Measurements from ENCODE around the gene TFEB.

The TFEB gene

DNA sequence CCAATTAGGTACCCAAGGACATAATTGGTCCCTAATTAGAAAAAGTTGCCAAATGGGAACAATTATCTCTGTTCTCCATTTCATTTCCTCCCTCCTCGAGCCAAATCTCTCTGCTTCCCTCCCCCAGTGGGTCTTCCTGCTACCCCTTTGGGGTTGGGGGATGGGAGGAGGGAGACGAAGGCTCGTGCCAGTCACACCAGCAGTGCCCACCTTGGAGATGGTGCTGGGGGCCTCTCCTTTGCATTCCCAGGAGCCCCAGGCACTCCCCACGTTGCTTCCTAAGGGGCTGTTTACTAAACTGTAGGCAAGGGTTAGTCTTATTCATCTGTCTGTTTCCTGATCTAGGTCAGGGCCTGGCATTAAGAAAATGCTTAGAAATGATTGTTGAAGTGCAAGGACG lies 64.0 kb downstream of the TFEB start:
- no peak for FAIRE-seq

DNA sequence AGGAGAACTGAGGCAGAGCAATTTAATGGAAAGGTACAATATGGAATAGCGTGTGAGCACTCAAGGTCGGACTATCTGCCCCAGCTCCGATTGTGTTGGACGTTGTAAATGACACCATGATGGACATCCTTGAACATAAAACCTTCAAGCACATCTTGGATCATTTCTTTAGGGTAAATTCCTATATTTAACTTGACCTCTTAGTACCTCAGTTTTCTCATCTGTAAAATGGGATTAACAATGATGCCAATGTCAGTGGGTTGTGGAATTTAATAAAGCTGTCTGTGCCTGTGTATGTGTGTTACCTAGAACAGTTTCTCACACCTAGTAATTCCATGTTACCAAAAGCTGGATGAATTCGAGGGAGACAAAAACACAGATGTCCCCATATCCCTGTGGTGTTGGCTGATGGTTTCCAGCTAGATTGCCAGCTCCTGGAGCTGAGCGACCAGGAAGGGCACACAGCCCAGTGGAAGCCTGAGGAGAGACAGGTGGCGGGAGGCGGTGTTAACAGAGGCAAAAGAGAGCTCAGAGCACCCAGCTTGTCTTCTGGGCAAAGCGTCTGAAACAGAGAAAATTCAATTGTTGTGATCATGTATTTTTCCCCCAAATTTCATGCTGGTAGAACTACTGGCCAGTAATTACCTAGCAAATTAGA lies 64.6 kb downstream of the TFEB start:
- FAIRE-seq: no peak

DNA sequence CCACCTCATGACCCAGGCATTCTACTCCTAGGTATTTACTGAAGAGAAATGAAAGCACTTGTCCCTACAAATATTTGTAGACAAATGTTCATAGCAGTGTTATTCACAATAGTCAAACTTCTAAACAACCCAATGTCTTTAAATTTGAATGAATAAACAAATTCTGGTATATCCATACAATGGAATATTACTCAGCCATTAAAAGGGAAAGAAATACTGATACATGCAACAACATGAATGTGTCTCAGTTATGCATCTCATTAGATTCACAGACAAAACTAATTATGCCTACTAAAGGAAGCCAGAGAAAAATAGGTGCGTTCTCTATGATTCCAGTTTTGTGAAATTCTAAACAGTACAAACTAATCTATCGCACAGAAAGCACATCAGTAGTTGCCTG lies 66.4 kb downstream of the TFEB start:
- FAIRE-seq: no peak

DNA sequence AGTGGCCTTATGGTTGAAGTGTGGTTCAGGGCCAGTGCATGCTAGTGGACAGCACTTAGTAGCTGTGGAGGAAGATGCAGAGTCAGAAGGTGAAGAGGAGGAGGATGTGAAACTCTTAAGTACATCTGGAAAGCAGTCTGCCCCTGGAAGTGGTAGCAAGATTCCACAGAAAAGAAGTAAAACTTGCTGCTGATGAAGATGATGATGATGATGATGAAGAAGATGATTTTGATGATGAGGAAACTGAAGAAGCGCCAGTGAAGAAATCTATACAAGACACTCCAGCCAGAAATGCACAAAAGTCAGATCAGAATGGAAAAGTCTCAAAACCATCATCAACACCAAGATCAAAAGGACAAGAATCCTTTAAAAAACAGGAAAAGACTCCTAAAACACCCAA lies 68.2 kb downstream of the TFEB start:
- no peak for FAIRE-seq

DNA sequence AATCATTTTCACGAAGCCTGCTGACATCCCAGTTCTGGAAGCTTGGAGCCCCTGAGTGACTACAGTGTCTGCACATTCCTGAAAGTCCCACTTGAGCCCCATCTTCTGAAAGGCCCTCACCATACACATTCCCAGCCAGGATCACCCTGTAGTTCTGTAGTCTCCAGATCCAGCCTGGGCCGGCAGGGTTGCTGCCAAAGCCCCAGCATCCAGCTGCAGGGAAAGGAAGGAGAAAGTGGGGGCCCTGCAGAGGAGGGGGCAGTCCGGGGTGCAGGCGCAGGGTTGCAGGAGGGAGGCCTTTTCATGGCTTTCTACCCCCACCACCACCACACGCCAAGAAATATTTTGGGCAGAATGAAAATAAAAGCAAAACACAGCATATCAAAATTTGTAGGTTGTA lies 71.1 kb downstream of the TFEB start:
- FAIRE-seq: no peak

DNA sequence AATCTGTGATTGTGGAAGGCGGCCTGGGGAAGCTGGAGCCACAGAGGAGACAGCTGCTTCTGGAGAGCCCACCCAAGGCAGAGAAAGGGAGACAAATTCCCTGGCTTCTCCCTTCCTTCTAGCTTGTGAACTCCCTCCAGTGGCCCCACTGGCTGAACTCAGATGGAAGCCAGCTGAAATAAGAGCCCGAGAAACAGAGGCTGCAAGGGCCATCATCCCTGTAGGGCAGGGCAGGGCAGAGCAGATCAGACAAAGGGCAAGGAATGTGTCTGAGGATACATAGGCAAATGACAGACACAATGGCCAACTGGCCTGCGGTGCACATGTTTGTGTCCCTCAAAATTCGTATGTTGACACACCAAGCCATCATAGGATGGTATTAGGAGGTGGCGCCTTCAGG lies 71.8 kb downstream of the TFEB start:
- no peak for FAIRE-seq

DNA sequence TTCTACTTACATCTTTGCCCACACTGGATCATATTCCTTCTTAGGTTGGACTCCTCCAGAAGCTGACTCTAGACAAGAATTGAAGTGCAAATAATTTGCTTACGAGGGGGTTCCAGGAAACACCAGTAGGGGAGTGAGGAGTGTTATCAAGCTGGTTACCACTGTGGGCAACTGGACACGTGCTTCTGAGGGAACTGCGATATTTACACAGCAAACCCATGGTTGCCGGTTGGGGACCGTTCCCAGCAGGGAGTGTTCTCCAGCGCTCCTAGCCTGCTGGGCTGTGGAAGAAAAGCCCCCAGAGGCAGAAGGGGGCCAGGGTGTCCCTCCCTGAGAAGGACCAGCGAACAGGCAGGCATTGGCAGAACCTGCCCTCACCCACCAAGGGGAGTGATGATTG lies 75.5 kb downstream of the TFEB start:
- FAIRE-seq: no peak

DNA sequence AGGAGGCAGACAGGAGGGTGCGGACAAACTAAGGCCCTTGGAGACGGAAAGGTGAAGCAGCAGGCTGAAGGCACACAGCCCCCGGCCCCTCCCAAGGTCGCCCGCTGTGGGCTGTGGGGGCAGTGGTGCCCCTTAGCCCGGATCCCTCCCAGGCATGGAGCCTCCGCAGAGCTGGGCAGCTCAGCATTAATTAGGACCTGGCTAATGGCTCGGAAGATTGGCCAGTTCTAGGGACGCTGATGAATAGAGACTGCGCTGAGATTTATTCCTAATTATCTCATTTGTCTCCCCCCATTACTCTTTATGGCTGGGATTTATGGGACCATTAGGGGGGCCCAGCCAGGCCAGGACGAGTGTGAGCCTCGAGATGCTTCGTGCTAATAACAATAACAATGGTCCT lies 76.8 kb downstream of the TFEB start:
- FAIRE-seq: no peak

DNA sequence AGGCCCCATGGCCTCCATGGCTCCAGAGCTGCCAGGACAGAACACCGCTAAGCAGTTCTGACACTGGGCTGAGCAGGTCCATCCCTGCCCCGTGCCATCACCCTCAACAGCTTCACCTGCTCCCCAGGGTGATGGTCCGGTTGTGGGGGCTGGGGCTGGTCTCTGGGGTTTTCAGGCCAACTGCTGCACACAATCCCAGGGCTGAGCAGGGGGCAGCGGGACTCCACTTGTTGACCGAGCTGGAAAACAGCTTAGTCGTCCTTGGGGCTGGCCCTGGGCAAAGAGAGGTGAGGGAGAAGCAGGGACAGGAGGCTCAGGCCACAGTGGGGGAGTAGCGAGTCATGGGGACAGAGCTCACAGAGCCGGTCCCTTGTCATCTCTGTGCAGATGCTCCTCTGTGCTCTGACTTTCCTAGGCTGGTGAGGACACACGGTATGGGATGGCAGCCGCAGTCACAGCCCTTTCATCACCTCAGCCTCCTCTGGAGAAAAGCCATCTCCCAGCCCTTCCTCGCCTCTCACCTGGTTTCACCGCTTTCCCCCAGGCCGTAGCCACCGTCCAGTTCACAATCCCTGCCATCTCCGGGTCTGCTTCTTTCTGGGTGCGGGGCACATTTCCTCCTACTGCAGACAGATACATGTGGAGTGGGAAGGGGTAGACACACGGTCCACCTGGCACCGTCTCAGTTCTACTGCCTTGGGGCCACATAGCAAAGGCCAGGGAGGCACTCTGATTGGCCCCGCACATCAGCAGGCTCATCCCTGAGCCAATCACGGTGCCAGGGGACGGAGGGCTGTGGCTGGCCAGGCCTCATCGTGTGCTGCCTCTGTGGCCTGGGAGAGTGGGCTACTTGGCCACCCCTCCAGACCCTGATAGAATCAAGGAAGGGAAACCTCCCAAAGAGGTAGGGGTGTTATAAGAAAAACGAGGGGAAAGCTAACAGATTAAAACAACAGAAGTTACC lies 78.0 kb downstream of the TFEB start:
- no peak for FAIRE-seq

DNA sequence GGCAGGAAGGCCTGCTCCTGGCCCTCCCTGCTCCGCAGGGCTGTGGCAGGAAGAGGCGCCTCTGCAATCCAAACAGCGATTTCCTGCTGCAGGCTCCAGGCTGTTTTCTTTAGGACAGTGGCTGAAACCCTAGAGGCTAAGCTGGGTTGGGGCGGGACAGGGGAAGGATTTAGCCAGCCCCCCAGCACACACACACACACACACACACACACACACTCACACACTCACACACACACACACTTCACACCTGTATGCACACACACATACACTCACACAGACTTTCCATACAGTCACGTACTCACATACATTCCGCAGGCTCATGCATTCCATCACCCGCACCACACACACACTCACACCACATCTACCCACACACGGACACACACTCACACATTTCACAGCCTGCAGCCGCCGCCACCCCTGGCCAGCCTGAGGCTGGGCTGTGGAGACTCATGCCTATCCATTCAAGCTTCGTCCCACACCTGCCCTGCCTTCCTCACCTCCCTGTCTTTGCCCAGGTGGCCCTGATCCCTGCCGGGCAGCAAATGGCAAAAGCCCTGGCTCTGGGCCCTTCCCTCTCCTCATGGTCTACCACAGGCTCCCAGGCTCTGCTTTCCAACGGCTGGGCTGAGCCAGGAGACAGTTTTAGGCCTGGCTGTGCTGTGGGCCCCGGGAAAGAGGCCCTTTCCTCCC lies 79.3 kb downstream of the TFEB start:
- no peak for FAIRE-seq

DNA sequence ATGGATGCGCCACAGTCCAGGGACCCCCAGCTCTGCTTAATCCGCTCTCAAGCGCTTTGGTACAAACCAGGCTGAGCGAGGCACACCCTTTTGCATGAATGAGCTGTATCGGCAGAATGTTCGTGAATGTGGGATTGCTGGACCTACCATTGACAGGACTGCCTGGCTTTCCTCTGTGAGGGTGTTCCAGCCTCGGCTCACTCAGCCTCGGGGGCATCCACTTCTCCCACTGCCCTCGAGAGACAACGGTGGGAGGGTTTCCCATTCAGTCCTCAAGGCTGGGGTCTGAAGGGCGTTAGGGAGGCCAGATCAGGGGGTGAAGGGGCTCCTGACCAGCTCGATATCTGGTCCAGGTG lies 79.8 kb downstream of the TFEB start:
- FAIRE-seq: no peak

DNA sequence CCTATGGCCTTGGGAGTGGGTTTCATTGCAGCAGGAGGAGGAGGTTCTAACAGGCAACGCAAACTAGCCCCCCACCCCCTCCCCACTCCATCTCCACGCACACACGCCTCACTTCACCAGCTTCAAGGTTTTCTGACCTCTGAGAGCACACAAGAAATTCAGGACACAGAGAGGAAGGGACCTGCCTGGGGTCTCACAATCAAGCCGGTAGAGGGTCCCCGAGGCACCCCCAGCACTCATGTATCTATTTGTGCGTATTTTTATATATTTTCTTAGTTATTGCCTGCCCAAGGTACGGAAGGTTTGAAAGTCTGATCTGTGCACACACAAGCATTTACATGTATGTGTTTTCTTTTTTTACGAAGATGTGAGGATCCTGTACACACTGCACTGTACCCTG lies 80.2 kb downstream of the TFEB start:
- FAIRE-seq: no peak

DNA sequence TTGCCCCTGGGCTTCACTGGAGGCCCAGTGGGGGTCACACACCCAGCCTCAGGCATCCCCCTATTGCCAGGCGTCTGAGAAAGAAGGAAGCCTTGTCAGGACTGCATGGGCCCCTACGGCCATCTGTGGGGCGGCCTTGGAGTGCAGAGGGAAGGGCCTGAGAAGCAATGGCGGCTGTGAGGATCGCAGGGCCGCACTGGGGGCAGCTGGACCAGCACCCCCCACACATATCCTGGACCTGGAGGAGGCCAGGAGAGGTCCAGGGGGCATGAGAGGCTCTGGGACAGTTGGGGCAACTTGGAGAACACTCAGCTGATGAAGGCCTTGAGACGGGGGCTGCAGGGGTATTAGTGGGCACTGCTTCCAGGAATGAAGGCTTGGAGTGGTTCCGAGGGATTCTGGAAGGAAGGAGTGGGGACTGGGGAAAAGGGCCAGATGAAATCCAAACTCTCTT lies 80.7 kb downstream of the TFEB start:
- no peak for FAIRE-seq

DNA sequence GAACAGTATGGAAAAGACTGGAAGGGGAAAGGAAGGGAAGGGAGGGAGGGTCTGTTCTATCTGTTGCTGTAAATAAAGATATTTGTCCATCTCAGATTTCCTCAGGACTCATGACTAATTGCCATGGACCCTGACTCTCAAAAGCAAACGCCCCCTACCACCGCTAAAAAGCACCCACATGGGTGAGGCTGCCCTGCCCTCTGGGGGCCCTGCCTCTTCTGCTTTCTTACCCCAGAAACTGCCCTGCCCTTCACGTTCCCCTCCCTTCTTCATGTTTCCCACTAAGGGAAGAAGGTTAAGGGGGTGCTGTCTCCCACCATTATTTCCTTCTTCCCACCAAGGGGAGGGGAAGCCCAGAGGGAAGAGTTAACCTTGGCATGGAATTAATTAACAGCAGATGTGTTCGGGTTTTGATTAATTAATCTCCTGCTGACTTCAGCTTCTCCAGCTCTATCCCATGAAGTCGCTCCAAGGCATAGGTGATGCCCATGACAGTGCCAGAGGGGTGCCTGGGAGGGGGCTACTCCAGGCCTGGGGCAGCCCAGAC lies 81.2 kb downstream of the TFEB start:
- FAIRE-seq: no peak

DNA sequence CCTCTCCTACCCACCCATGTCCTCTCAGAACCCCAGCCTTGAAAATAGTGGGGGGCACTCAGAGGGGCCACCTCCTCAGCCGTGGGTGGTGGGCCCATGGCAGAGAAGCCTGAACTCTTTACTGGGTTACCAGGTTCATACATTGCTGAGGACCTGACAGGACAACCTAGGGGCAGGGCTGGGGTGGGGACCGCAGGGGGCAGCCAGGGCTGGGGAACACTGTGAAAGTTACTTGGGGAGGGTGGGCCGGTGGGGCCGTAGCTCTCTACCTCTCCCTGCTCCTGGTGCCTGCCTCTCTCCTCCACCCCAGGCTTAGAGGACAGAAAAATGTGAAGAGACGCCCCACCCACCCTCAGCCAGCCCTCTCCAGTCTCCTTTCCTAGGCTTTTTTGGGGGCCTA lies 81.7 kb downstream of the TFEB start:
- FAIRE-seq: no peak

DNA sequence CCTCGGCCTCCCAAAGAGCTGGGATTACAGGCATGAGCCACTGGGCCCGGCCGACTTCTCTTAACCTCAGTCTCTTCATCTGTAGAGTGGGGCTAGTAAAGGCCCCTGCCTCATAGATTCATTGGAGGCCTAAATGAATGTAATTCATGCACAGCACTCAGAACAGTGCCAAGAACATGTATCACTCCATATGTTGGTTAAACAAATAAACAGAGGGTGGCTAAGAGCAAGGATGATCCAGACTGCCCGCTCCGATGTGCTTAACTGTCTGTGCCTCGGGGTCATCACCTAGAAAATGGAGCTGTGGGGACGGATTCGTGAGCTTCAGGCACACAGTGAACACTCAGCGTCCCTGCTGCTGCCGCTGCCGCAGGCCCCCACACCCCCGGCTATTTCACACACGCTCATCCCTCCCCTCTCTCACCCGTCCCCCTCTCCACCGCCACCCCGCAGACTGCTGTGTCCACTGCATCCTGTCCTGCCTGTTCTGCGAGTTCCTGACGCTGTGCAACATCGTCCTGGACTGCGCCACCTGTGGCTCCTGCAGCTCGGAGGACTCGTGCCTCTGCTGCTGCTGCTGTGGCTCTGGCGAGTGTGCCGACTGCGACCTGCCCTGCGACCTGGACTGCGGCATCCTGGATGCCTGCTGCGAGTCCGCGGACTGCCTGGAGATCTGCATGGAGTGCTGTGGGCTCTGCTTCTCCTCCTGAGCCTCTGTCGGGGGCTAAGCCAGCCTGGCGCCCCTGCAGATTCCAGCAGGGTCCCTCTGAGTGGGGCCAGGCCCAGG lies 82.3 kb downstream of the TFEB start:
- FAIRE-seq: no peak

DNA sequence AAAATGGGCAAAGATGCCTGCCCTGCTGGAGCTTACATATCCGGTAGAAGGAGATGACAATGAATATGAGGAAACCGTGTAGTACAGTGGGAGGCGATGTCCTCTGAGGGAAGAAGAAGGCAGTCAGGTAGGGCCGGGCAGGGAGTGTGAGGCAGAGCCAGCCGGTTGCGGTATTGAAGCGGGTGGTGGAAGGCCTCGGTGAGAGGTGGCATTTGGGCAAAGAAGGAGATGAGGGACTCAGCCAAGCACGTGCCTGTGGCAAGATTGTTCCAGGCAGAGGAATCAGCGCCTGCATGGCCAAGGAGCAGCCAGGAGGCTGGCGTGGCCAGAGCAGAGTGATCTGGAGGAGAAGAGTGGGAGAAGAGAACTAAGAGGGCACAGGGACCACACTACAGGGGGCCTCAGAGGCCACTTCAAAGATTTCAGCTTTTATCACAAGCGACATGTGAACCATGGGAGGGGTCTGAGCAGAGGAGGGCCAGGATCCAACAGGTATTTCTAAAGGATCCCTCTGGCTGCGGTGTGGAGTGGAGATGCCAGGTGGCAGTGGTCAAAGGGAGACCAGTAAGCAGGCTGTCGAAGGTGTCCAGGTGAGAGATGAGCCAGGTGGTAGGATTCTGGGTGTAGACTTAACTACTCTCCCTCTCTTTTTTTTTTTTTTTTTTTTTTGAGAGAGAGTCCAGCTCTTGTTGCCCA lies 83.3 kb downstream of the TFEB start:
- no peak for FAIRE-seq

DNA sequence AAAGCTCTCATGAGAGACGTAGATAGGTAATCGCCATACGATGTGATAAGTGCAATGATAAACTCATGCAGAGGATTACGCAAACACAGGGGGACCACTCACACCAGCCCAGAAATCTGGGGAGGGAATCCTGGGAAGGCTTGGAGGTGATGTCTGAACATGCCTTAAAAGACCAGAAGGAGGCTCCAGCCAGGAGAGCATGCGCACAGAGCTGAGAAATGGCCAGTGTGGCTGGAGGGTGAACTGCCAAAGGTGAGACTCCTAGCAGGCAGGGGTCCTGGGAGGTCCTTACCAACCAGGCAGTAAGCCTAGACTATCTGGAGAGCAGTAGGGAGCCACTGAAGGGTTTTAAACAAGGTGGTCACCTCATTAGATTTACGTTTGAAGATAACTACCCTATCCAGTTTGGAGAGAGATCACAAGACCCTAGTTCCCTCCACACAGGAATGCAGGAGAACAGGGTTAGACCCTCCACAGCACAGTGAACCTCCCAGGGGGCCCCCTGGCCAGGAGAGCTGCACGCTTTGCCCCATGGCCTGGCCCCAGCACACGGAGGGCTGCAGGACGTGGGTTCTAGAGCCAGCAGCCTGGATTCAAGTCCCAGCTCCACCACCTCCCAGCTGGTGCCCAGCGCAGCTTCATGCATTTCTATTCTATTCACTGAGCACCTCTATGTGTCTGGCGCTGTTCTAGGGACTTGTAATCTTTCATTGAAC lies 84.0 kb downstream of the TFEB start:
- FAIRE-seq: no peak

DNA sequence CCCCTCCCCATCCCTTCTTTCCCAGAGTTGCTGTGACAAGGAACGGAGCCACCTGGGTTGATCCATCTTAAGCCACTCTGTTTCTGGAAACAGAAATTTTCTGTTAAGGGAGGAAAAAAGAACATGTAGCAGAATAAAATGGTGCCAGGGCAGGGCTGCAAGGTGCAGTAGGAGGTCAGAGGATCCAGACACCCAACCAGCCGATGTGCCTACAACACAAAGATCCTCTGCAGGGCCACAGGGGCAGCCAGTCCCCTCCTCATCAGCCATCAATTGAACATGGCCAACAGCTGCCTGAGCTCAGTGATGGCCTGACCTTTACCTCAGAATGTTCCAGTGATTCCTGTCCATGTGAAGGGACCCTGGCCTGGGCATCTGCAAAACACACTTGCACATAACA lies 85.3 kb downstream of the TFEB start:
- FAIRE-seq: no peak

DNA sequence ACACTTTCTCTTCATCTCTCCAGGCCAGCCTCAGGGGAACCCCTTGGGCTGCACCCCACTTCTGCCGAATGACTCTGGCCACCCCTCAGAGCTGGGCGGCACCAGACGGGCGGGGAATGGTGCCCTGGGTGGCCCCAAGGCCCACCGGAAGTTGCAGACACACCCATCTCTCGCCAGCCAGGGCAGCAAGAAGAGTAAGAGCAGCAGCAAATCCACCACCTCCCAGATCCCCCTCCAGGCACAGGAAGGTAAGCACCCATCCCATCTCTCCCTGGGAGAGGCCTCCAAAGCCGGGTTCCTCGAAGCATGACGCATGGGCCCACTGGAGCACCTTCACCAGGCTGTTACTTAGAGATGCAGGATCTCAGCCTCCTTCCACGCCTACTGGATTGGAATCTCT lies 85.8 kb downstream of the TFEB start:
- FAIRE-seq: no peak

DNA sequence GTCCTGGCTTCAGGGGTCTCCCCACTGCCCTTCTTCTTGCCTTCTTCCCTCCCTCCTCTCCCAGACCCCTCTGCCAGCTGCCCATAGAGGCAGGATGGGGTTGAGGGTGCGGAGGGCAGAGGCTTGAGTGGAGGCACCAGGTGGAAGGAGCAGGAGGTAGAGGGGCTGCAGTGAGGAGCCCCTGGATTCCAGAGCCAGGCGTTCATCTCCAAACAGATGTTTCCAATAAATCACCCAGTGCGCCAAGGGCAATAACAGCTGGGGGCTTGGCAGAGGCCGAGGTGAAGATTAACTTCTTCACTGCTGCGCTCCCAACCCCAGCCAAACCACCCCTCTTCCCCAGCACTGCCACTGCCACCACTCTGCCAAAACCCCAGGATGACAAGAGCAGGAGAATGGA lies 86.5 kb downstream of the TFEB start:
- no peak for FAIRE-seq
